NCI-H82 treated with DMSO at 0.1 percent for 48 hours (cell line): ENCODE data around the gene STK10.

Experiments used
- DNase-seq: peaks from one replicate; lab custom pipeline; 2025; ENCODE audit not compliant: unreplicated experiment; lab: John Stamatoyannopoulos, UW

The STK10 gene

GRCh38 chr5:172144931-172145869 is 42.8 kb downstream of the STK10 start:
- no peak for DNase-seq

GRCh38 chr5:172144291-172144815 is 43.7 kb downstream of the STK10 start:
- no peak for DNase-seq

GRCh38 chr5:172143875-172144274 is 44.1 kb downstream of the STK10 start:
- DNase-seq, result no peak

- no peak for DNase-seq
These were observed 45.3 kb downstream of the STK10 start for GRCh38 chr5:172142709-172143215.

- no peak for DNase-seq
These were observed 46.1 kb downstream of the STK10 start for GRCh38 chr5:172141949-172142319.

GRCh38 chr5:172140866-172141265 is 47.2 kb downstream of the STK10 start:
- DNase-seq, result no peak

GRCh38 chr5:172140120-172140519 is 47.9 kb downstream of the STK10 start:
- no peak for DNase-seq

GRCh38 chr5:172137046-172137445 is 51.0 kb downstream of the STK10 start:
- DNase-seq, result no peak

GRCh38 chr5:172133359-172134029 is 54.5 kb downstream of the STK10 start:
- DNase-seq, result no peak

GRCh38 chr5:172131690-172132089 is 56.3 kb downstream of the STK10 start:
- DNase-seq, result no peak

- DNase-seq, result no peak
These were observed 58.6 kb downstream of the STK10 start for GRCh38 chr5:172129256-172129910.

- DNase-seq, result no peak
These were observed 60.4 kb downstream of the STK10 start for GRCh38 chr5:172127581-172127980.

- peak; percentile 32 for DNase-seq
These were observed 64.7 kb downstream of the STK10 start for GRCh38 chr5:172123269-172123692.

- DNase-seq, result no peak
These were observed 67.9 kb downstream of the STK10 start for GRCh38 chr5:172119921-172120688.

- no peak for DNase-seq
These were observed 69.1 kb downstream of the STK10 start for GRCh38 chr5:172118891-172119290.

- DNase-seq, result no peak
These were observed 69.9 kb downstream of the STK10 start for GRCh38 chr5:172117977-172118701.

GRCh38 chr5:172115541-172115982 is 72.5 kb downstream of the STK10 start:
- no peak for DNase-seq

- DNase-seq, result no peak
These were observed 73.1 kb downstream of the STK10 start for GRCh38 chr5:172114875-172115422.

GRCh38 chr5:172113036-172113435 is 75.0 kb downstream of the STK10 start:
- no peak for DNase-seq

GRCh38 chr5:172111852-172112225 is 76.2 kb downstream of the STK10 start:
- DNase-seq, result no peak
